G401 (cell line): ENCODE measurements around the gene KIF3A. TPM values are rescaled to one million over a fixed set of nuclear protein-coding genes. Genes with fewer than 3 reads are reported as not detected.

Experiments
- DNase-seq: peaks from one replicate; pipeline ENCODE4 v3.0.0-alpha.2; 2015; ENCODE audit warnings: low spot score
- in situ Hi-C: cut with HindIII; loops from 2 replicates; pipeline ENCODE4 v1.10.0; 2016; ENCODE audit warnings: low sequenced_read_pairs, mixed read lengths
- total RNA-seq: library from RNA; depleted of rRNA; stranded (reverse); fragments of >200 nt; shearing (Covaris generic); gene quantifications from 2 replicates; pipeline ENCODE4 v1.2.3, GENCODE V29; 2014

The KIF3A gene
- total RNA-seq, 1 experiment from 2014 or later = 6.4 TPM

GRCh38 chr5:132759114-132760048 is 22.0 kb upstream of the KIF3A start:
- in situ Hi-C loops = no loop called here
- DNase-seq = no peak

- DNase-seq = no peak
- in situ Hi-C loops = no loop called here
Observed at GRCh38 chr5:132758451-132758850, 21.1 kb upstream of the KIF3A start.

- in situ Hi-C loops = no loop called here
- DNase-seq = no peak
Observed at GRCh38 chr5:132756542-132756941, 19.2 kb upstream of the KIF3A start.

- in situ Hi-C loops = no loop called here
- no peak for DNase-seq
Observed at GRCh38 chr5:132754947-132755346, 17.6 kb upstream of the KIF3A start.

GRCh38 chr5:132754111-132754510 is 16.8 kb upstream of the KIF3A start:
- no peak for DNase-seq

GRCh38 chr5:132753135-132753987 is 16.0 kb upstream of the KIF3A start:
- peak; percentile 85 for DNase-seq
- in situ Hi-C loops = no loop called here

More at GRCh38 chr5:132754111-132754510, 16.8 kb upstream of the KIF3A start:
- in situ Hi-C loops = no loop called here

GRCh38 chr5:132752581-132753125 is 15.3 kb upstream of the KIF3A start:
- DNase-seq = no peak
- in situ Hi-C loops = no loop called here

GRCh38 chr5:132751971-132752580 is 14.7 kb upstream of the KIF3A start:
- in situ Hi-C loops = no loop called here
- DNase-seq = no peak

GRCh38 chr5:132751444-132751843 is 14.1 kb upstream of the KIF3A start:
- DNase-seq = no peak
- in situ Hi-C loops = no loop called here

- in situ Hi-C loops = no loop called here
- no peak for DNase-seq
Observed at GRCh38 chr5:132750471-132751230, 13.3 kb upstream of the KIF3A start.

- in situ Hi-C loops = no loop called here
- no peak for DNase-seq
Observed at GRCh38 chr5:132749506-132749905, 12.2 kb upstream of the KIF3A start.

GRCh38 chr5:132748522-132749000 is 11.2 kb upstream of the KIF3A start:
- no peak for DNase-seq
- in situ Hi-C loops = no loop called here

GRCh38 chr5:132747616-132748440 is 10.5 kb upstream of the KIF3A start:
- in situ Hi-C loops = no loop called here
- no peak for DNase-seq

GRCh38 chr5:132746954-132747615 is 9.7 kb upstream of the KIF3A start, which contains the start of gene CCNI2:
TSS of gene CCNI2 (plus strand) at chr5:132747426. CDS start at chr5:132747496, 70 bp downstream.
- in situ Hi-C loops = no loop called here
- peak; percentile 50 for DNase-seq

- in situ Hi-C loops = no loop called here
- no peak for DNase-seq
Observed at GRCh38 chr5:132746592-132746953, 9.2 kb upstream of the KIF3A start.

- in situ Hi-C loops = no loop called here
- DNase-seq = no peak
Observed at GRCh38 chr5:132744659-132745058, 7.3 kb upstream of the KIF3A start.

- no peak for DNase-seq
- in situ Hi-C loops = no loop called here
Observed at GRCh38 chr5:132742626-132743025, 5.3 kb upstream of the KIF3A start.
